Retinal pigment epithelial cell (primary cell): ENCODE measurements around the gene STYXL1.
"Not testable (repeated sequence)": the region's sequence is repeated elsewhere in the genome, so short reads cannot be mapped to it uniquely, and the experiment has no call there.

Experiments used
- DNase-seq: peaks from one replicate; pipeline ENCODE4 v3.0.0-alpha.2; 2010; ENCODE audit warnings: low read depth
- H3K4me3 ChIP-seq: 2 replicates; pipeline ENCODE4 v1.5.1; 2011; ENCODE audit warnings: mild to moderate bottlenecking, low read length, control low read depth, moderate library complexity
- CTCF ChIP-seq: conservative IDR thresholded peaks from 2 replicates; pipeline ENCODE4 v1.5.1; 2011; ENCODE audit warnings: low read depth, low read length, control low read depth, inconsistent platforms

STYXL1 gene

DNA sequence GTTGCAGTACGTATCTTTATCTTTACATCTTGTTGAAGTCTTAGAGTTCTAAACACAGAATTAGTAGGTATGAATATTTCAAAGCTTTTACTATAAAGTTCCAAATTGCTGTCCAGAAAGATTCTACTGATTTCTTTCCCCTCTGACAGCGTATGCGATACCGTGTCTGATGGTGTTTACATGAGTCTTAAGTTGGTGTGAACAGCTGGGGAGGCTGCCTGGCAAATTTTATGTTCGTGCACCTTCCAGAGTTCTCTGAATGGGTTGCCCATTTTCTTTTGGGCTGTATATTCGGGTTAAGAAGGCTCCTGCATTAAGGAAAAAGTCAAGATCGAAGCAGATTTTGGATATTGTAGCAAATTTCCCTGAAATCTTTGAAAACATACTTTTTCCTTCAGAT, 8.4 kb upstream of the STYXL1 start:
- no peak for TF ChIP-seq CTCF
- DNase-seq: no peak
- no peak overlapping the region for H3K4me3 ChIP-seq

GRCh38 chr7:76054123-76055120, 6.6 kb upstream of the STYXL1 start:
- H3K4me3 ChIP-seq: no peak overlapping the region
- TF ChIP-seq CTCF: no peak
- DNase-seq: no peak

GRCh38 chr7:76053461-76053860, 5.7 kb upstream of the STYXL1 start:
- H3K4me3 ChIP-seq: no peak overlapping the region
- TF ChIP-seq CTCF: no peak
- no peak for DNase-seq

DNA sequence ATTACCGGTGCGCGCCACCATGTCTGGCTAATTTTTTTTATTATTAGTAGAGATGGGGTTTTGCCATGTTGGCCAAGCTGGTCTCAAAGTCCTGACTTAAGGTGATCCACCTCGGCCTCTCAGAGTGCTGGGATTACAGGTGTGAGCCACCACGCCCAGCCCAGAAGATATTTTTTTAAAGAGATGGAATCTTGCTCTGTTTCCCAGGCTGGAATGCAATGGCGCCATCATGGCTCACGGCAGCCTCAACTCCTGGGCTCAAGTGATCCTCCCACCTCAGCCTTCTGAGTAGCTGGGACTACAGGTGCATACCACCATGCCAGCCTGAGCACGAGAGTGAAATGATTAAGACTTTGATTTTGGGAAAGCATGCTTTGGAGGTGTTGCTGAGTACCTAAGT, 4.9 kb upstream of the STYXL1 start:
- H3K4me3 ChIP-seq, DNase-seq: not testable (repeated sequence)

DNA sequence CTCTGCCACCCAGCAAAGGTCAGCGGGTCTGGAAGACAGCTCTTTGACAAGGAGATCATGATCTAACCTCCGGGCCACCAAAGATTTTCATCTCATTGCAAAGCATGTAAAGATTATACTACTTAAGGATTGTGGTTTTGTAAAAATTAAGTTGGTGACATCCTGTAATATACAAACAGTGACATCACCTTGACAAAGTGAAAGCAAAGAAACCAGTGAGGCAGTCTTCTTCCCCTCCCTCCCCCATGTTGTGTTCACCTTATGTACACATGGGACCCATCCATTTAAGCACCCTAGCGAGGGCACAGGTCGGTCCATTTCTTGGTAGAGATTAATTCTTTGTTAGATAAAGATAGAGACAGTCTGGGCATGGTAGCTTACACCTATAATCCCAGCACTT, 4.0 kb upstream of the STYXL1 start:
- no peak overlapping the region for H3K4me3 ChIP-seq
- no peak for TF ChIP-seq CTCF
- no peak for DNase-seq

DNA sequence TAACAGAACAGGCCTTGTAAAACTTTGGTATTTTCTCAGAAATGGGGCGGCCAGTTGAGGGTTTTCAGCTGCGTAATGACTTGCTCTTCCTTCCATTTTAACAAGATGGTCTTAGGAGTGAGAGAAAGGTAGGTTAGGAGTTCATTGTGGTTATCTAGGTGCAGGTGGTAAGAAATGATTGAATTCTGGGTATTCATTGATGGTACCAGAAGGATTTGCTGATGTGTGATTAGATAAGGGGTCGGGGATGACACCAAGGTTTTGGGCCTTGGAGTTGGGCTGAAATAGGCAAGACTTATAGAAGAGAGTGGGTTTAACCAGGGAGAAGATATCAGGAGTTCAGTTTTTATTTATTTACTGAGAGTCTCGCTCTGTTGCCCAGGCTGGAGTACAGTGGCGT, 2.7 kb upstream of the STYXL1 start:
- no peak for DNase-seq
- no peak overlapping the region for H3K4me3 ChIP-seq
- TF ChIP-seq CTCF: no peak

- peak overlapping the region; percentile 79 for H3K4me3 ChIP-seq
- TF ChIP-seq CTCF: no peak
- DNase-seq: no peak
Measured at GRCh38 chr7:76049295-76049694, 1.5 kb upstream of the STYXL1 start.

DNA sequence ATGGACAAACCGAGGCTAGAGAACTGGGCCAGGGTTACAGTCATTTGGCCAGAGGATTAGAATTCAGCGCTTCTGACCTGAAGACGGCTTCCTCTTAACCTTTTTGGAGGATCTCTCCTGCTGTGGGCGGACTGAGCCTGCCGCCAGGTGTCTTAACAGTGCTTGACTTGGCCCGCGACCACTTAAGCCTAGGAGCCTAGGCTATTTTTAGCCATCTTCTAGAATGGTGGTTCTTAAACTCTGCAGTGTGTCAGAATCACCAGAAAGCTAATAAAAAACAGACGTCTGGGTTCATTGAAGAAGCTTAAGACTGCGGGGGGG, 828 bp upstream of the STYXL1 start:
- H3K4me3 ChIP-seq: peak overlapping the region; percentile 79
- peak; percentile 27 for TF ChIP-seq CTCF
- DNase-seq: no peak
